HepG2 (cell line): Measurements from ENCODE around the gene NPHP4.

ENCODE experiments used
- CTCF ChIP-seq: sonication (generic); formaldehyde crosslinking; IDR thresholded peaks from 2 replicates; pipeline ENCODE4 v1.5.0; 2020; ENCODE audit warnings: mild to moderate bottlenecking, missing genetic modification reagents, moderate library complexity
- FOXK1 ChIP-seq: sonication (generic); formaldehyde crosslinking; IDR thresholded peaks from 2 replicates; pipeline ENCODE4 v1.4.0; 2020; ENCODE audit warnings: low read depth, missing genetic modification reagents, borderline replicate concordance
- HMGXB4 ChIP-seq, 2 experiments: sonication (generic) in 1 of 2; formaldehyde crosslinking in 1 of 2; IDR thresholded peaks; 2 replicates each; pipeline versions ENCODE4 v1.4.0 to v1.6.1; 2018 to 2020; ENCODE audit warnings: missing genetic modification reagents in 2 of 2, borderline replicate concordance in 1 of 2, low read depth in 1 of 2, mild to moderate bottlenecking in 1 of 2, missing biosample characterization in 1 of 2
- POLR2A ChIP-seq, 2 experiments: IDR thresholded peaks; 2 replicates each; pipeline ENCODE4 v1.6.1; 2011; ENCODE audit warnings: low read depth in 2 of 2, low read length in 2 of 2, mild to moderate bottlenecking in 1 of 2, moderate library complexity in 1 of 2; ENCODE audit not compliant: insufficient read depth in 1 of 2
- POLR2AphosphoS5 ChIP-seq: IDR thresholded peaks from 2 replicates; pipeline ENCODE4 v1.6.1; 2012; ENCODE audit warnings: low read depth, low read length
- PTBP1 ChIP-seq: fragments of 200-400 bp; formaldehyde crosslinking; IDR thresholded peaks from 2 replicates; pipeline ENCODE4 v1.6.1; 2018; ENCODE audit warnings: low read length, low read depth; ENCODE audit not compliant: poor library complexity, severe bottlenecking
- SUZ12 ChIP-seq: fragments of 150-350 bp; IDR thresholded peaks from 2 replicates; pipeline ENCODE4 v1.6.1; 2014; ENCODE audit warnings: low read depth, low read length
- TCF7L2 ChIP-seq: IDR thresholded peaks from 2 replicates; pipeline ENCODE4 v1.6.1; 2011; ENCODE audit warnings: mild to moderate bottlenecking, low read depth, low read length, moderate library complexity
- YY1 ChIP-seq: IDR thresholded peaks from 2 replicates; pipeline ENCODE4 v1.6.1; 2011; ENCODE audit warnings: low read length, low read depth, moderate library complexity, mild to moderate bottlenecking; ENCODE audit not compliant: insufficient read depth, insufficient replicate concordance
- ZNF10 ChIP-seq: sonication (generic); formaldehyde crosslinking; IDR thresholded peaks from 2 replicates; pipeline ENCODE4 v1.4.0; 2020; ENCODE audit warnings: mild to moderate bottlenecking, low read depth, missing genetic modification reagents, borderline replicate concordance
- ZNF224 ChIP-seq: sonication (generic); formaldehyde crosslinking; IDR thresholded peaks from 2 replicates; pipeline ENCODE4 v1.5.0; 2020; ENCODE audit warnings: mild to moderate bottlenecking, missing genetic modification reagents
- ZNF253 ChIP-seq: sonication (generic); formaldehyde crosslinking; IDR thresholded peaks from 2 replicates; pipeline ENCODE4 v1.8.0; 2022; ENCODE audit warnings: mild to moderate bottlenecking, missing genetic modification reagents, borderline replicate concordance
- ZNF362 ChIP-seq: sonication (generic); formaldehyde crosslinking; IDR thresholded peaks from 2 replicates; pipeline ENCODE4 v1.4.0; 2020; ENCODE audit warnings: missing genetic modification reagents, mild to moderate bottlenecking, borderline replicate concordance
- ZNF737 ChIP-seq: sonication (generic); formaldehyde crosslinking; IDR thresholded peaks from 2 replicates; pipeline ENCODE4 v1.5.0; 2020; ENCODE audit warnings: missing genetic modification reagents, mild to moderate bottlenecking, borderline replicate concordance

- no peak for TF ChIP-seq ZNF737 (CRISPR knock-in tag)
- no peak for TF ChIP-seq FOXK1 (CRISPR knock-in tag)
- no peak for TF ChIP-seq SUZ12
- TF ChIP-seq ZNF253 (CRISPR knock-in tag): no peak
- no peak for TF ChIP-seq CTCF (CRISPR knock-in tag)
- no peak for TF ChIP-seq ZNF224
- no peak for TF ChIP-seq YY1
- TF ChIP-seq PTBP1: no peak
- TF ChIP-seq POLR2A (IDR thresholded peaks at IDR 0.05; ENCODE audit: insufficient read depth in 1 of 2, low read depth in 2 of 2, low read length in 2 of 2): no peak
- no peak for TF ChIP-seq POLR2AphosphoS5
- TF ChIP-seq ZNF362 (CRISPR knock-in tag): no peak
- TF ChIP-seq TCF7L2: no peak
- no peak for TF ChIP-seq HMGXB4 (CRISPR knock-in tag; IDR thresholded peaks at IDR 0.05; ENCODE audit: borderline replicate concordance in 1 of 2, low read depth in 1 of 2)
- no peak for TF ChIP-seq ZNF10
These were observed 102.8 kb downstream of the NPHP4 start for GRCh38 chr1:5889462-5889861.
